Stimulated activated CD8-positive, alpha-beta memory T cell treated with anti-CD3 and anti-CD28 coated beads, Interleukin-2, amount 100 ng/mL, for 48 hours (primary cell): ENCODE measurements around the gene CDK18.

Source experiments
- DNase-seq, 2 donors: peaks; one replicate each; pipeline ENCODE4 v3.0.0-alpha.2; 2020; ENCODE audit warnings: low read depth in 2 of 2

The CDK18 gene

DNA sequence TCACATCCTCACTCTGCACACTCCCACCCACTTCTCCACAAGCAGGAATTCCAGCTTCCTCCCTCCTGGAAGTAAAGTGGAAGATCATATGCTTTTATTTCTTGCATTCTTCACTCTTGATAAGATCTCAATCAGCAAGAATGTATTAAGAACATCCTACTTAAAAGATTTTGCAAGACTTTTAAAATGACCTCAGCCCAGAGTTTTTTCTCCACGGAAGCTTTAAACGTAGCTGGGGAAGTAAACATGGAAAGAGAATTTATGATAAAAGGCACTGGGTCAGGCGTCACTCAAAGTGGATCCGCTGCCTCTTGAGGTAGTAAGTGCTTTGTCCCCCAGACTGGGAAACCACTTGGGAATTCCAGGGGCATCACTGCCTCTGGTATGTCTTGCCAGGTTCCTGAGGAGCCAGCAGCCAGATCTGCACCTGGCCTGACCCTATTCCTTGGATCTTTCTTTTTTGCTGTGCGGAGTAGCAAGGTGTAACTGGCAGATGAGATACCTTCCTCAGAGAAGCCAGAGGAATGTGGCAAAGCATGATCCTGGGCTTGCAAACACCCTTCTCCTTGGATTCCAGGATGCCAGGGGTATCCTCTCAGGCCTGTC, 33.9 kb downstream of the CDK18 start:
- DNase-seq: no peak

DNA sequence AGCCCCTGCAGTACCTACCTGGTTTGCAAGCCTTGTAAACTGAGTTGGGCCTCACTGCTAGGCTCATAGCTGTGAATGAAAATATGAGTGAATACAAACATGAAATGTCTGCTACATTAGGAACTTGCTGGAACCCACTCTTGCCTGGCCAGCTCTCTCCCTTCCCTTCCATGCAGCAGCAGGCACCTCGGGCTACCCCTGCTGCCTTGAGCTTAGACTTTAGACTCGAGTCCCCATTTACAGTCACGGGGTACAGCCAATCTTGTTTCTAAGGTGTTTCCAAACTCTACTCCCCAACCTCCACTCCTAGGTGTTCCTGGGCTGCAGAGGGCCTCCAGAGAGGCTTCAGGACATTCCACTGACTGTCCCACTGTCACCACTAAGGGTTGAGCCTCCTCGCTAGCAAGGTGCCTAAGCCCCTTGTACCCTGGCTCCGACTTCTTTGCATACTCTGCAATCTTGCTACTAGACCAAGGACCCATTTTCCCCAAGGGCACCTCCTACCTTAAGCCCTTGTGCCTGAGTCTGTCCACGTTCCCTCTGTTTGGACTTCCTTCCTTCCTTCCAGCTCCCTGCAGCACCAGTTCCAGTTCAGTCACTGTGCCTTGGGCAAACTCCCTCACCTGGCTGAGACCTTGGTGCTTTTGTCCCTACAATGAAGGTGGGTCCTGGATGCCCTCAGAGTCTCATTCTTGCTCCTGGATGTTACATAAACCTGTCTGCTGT, 36.9 kb downstream of the CDK18 start:
- no peak for DNase-seq

DNA sequence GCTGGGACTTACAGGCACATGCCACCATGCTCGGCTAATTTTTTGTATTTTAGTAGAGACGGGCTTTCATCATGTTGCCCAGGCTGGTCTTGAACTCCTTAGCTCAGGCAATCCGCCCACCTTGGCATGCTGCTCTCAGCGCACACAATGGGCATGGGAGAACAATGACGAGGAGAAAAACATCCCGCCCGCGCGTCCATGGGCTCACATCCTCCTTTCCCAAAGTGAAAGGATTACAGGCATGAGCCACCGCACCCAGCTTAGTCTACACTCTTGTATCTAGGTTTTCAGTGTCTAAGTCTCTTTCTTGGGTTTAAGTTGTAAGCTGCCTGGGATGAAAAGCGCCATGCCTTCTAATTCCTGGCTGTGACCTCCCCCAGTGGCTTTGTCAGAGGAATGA, 37.9 kb downstream of the CDK18 start:
- DNase-seq: no peak

DNA sequence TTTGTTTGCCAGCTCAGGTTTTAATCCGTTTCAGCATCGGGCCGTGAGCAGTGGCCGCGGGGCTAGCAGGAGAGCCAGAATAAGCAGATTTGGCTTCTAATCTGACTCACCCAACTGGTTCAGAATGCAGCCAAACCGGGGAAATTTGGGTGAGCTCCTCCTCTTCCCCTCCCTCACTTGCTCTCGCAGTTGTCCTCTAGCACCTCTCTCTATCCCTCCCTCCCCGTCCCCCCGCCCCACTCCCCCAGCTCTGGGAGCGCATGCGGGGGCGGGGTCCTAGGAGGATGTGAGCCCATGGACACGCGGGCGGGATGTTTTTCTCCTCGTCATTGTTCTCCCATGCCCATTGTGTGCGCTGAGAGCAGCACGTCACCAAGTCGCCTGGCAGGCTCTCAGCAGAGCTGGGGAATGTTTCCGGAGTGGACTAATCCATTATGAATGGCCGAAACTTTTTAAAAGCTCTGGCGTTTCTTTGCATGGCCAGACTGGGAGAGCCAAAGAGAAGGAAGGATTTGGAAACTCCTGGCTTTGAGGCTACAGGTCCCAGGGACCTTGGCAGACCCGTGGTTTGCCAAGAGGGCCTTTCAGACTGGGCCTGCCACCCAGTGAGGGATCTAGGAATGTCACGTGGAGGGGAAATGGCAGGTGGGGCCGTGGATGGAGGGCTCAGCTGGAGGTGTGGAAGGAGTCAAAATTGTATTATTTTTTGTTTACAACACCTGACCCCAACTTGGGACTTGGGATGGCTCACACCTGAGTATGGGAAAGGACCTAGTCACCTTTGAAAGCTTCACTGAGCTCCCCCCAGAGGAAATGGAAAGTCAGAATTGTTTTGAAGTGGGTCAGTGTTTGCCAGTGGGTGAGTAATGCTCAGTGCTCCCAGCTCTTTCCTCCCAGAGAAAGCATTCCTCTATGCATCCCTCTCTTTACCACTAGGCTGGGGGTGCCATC, 39.2 kb downstream of the CDK18 start:
- no peak for DNase-seq

DNA sequence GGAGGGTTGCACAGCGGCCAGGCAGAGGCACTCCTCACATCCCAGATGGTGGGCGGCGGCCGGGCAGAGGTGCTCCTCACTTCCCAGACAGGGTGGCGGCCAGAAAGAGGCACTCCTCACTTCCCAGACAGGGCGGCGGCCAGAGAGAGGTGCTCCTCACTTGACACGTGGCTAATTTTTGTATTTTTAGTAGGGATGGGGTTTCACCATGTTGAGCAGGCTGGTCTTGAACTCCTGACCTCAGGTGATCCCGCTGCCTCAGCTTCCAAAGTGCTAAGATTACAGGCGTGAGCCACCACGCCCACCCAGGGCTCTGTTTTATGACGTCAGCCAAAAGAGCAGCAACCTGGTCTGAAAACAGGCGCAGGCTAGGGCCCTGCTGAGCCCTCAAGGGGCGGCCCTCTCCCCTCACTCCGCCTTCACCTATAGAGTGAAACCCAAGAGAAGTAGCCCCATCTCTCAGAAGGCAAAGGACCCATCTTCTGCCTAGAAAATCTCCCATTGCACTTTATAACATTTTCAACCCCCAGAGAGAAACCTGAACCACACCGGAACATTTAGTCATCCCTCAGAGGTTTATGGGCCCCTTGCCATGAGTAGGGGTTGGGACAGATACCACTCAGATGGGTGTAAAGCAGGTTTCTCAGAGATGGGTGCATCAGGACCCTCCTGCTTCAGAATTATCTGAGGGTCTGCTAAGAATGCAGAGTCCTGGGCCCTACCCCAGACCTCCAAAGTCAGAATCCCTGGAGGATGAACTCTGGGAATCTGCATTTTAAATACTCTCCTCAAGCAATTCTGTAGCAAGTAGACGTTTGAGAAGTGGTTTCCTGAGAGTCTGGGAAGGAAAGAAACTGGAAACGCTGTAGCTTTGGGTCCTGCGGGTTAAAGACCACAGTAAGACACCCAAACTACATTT, 40.8 kb downstream of the CDK18 start:
- no peak for DNase-seq

DNA sequence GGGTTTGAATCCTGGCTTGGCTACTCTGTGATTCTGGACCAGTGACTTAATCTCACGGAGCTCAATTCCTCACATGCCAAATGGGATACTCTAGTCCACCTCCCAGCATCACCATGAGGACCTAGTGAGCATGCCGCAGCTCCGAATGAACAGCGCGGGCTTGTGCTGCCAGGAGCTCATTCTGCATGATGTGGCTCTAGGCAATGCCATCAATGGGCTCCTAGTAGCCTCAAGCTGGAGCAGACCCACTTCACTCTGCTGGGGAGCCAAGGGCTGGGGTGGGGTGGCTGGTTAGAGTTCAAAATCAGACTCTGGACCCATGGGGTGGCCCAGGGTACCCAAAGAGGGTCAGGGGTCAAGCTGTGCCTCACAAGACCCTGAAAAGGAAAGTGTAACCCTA, 41.5 kb downstream of the CDK18 start:
- DNase-seq: no peak

DNA sequence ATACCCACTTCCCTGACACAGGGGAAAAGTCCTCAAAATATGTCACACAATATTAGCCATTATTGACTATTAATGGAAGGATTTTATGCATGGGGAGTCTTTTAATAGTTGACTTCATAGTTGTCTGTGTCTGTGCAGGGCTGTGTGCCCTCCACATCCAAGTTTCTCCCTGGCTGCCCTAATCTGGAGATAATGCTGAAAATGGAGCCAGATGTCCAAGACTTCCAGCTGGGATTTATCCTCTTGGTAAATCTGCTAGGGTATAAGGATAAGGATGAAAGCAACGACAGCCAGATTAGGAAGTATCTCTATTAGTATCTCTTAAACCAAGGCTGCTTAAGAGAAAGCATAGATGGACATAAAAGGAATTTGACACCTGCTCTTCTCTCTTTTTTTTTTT, 42.1 kb downstream of the CDK18 start:
- DNase-seq: no peak

DNA sequence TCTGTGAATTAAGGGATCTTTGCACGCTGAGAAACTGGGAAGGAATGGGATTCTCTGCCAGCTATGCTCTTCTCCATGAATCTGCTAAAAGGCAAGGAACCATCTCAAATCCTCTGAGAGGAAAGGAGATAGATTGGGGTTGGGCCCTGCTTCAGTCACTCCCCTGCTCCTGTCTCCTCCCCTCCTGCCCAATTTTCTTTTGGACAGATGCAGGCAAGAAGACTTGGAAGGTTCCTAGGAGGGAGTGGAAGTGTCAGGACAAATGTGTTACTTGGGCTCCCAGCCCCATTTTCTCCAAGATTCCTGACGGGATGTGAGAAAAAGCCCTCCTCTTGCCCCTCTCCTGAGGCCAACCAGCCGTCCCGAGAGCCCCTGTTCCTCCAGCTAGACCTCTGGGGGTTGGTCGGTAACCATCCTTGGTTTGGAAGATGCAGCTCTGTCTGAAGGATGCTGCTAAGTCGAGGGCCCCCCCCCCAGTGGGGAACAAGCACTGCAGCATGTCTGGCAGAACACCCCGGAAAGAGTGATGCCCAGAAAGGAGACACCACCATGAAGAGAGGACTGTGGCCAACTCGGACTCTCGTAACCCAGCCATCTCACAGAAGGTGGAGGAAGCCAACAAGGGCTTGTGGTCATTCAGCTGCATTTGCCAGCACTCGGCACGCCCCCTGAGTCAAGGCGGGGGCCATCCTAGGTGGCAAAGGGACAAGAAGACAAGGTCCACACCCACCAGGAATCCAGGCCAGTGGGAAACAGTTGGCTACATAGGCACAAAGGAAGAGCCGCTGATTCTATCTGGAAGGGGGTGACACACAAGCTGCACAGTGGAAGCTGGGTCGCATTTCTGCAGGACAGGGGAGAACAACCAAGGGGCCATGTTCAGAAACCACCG, 43.7 kb downstream of the CDK18 start:
- DNase-seq: no peak

DNA sequence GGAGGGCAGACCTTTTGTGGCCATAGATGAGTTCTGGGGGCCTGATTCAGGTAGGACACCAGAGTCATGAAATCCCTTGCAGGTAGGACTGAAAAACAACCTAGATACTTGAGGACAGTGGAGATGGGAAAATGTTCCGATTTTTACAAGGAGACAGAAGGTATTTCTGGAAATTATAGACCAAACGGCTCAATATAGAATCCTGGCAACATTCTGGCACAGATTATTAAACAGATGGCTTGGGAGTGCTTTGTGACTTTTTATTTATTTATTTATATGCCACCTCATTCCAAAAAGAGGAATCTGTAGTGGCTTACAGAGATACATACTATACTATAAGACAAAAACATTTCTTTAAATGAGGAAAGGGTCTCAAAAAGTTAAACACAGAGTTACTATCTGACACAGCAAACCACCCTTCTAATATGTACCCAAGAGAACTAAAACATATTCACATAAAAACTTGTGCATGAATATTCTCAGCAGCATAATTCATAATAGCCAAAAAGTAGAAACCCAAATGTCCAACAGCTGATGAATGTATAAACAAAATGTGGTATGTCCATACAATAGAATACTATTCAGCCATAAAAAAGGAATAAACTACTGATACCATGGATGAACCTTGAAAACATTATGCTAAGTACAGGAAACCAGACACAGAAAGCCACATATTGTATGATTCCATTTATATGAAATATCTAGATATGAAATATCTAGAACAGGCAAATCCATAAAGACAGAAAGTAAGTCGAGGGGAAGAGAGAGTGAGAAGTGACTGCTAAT, 49.8 kb downstream of the CDK18 start:
- no peak for DNase-seq

DNA sequence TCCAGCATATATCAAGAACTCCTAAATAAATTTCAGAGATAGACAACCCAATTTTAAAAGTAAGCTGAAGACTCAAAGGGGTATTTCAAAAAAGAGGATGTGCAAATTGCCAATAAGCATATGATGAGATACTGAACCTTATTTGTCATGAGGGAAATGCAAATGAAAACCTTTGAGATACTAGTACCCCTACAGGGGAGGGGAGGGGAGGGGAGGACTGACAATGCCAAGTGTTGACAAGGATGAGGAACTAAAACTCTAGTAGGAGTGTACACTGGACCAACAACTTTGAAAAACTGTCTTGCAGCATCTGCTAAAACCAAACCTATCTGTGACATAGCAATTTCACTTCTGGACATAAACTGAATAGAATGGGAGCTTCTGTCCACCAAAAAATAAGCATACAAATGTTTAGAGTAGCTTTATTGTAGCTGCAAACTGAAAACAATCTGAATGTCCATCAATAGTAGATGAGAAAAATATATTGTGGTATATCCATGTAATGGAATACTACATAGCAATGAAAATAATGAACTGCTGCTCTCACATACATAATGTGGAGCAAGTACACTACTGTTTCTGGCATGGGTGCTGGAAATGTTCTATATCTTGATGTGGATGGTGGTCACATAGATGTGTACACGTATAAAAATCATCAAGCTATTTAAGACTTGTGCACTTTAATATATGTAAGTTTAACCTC, 57.2 kb downstream of the CDK18 start:
- no peak for DNase-seq

DNA sequence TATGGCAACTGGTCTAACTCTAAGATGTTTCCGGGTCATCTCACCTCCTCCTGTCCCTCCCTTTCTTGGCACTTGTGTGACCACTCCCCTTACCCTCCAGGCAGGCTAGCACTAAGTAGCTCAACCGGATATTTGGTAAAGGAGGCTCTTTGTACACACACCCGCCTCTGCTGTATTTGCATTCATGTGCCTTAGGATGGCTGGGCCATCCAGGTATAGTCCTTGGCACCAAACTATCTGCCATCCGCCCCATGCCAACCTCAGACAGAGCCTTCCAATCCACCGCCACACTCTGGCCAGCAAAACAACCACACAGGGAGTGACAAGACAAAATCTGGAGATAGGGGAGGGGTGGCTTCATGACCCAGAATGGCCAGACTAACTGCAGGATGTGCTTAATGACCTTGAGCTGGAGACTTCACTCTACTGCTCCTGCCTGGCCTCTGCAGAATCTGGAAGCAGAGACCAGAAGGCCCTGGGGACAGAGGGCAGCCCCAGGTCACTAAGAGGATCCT, 59.5 kb downstream of the CDK18 start:
- no peak for DNase-seq

DNA sequence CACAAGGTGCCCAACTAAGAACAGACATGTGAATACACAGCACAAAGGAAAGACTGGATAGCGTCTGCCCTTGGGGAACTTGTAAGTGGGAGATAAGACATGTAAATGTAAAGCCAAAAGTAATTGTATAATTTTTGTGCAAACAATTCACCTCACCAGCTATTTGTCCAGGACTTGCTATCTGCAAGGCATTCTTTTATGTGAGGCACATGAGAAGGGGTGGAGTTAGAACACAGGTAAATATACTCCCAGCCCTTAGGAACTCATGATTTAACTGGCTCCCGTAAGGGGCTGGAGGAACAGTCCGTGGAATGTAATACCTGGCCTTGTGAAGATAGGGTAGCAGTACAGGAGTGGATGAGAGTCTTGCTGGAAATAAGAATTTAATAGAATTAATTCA, 61.3 kb downstream of the CDK18 start:
- DNase-seq: no peak

DNA sequence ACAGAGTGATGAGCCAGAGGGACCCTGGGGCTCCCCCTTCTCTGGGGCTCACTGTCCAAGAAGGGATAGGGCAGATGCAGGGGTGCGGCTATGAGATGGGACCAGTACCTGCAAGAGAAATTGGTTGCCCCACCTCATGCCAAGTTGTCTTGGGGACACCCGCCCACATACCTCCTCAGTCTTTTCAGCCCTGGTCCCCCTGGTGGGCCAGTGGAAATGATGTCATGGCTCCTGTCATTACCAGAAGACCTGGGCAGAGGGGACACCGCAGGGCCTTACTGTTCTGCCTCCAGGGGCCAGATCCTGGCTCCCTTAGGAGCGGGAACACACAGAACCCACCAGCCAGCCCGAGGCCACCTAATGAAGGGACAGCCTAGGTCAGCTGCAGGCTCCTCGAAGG, 63.2 kb downstream of the CDK18 start:
- no peak for DNase-seq

DNA sequence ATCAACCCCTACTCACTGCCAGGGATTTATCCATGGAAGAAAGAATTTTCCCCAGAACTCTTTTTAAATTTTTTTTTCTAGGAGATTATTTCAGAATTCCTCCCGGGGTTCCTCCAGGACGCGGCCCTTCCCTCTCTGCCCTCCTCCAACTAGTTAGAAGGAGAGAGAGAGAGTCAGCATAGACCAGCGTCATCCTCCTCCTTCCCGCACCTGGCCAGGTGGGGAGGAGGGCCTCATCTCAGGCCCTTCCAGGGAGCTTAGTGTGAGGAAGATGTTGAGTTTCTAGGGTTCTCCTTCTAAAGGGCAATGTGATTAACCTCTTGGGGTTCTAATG, 63.6 kb downstream of the CDK18 start:
- DNase-seq: no peak

DNA sequence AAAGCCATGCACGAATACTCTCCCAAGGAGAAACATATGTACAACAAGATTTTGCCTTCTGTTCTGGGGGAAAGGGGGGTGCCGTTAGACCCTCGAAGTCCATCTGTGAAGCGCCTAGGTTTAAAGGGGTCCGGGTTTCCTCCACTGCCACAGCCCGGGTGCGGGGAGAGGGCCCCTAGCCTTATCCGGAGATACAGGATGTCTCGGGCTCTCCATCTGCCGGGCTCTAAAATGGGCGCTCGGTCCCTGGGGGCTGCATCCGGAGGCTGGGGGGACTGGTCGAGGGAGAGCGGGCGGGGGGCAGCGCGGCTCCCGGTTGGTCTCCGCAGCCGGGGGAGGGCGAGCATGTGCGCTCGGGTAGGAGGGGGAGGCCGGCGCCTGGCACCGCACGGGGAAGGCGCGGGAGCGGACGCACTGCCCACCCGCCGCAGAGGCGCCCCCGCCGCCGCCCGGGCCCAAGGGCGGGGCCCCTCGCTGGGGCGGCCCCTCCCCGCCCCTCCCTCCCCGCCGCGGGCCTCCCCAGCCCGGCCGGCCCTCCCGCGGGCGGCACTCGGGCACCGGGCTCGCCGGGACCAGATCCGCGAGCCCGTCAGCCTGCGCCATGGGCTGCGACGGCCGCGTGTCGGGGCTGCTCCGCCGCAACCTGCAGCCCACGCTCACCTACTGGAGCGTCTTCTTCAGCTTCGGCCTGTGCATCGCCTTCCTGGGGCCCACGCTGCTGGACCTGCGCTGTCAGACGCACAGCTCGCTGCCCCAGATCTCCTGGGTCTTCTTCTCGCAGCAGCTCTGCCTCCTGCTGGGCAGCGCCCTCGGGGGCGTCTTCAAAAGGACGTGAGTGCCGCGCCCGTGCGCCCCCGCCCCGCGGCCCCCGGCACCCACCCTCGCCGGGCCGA, 64.2 kb downstream of the CDK18 start:
- no peak for DNase-seq

DNA sequence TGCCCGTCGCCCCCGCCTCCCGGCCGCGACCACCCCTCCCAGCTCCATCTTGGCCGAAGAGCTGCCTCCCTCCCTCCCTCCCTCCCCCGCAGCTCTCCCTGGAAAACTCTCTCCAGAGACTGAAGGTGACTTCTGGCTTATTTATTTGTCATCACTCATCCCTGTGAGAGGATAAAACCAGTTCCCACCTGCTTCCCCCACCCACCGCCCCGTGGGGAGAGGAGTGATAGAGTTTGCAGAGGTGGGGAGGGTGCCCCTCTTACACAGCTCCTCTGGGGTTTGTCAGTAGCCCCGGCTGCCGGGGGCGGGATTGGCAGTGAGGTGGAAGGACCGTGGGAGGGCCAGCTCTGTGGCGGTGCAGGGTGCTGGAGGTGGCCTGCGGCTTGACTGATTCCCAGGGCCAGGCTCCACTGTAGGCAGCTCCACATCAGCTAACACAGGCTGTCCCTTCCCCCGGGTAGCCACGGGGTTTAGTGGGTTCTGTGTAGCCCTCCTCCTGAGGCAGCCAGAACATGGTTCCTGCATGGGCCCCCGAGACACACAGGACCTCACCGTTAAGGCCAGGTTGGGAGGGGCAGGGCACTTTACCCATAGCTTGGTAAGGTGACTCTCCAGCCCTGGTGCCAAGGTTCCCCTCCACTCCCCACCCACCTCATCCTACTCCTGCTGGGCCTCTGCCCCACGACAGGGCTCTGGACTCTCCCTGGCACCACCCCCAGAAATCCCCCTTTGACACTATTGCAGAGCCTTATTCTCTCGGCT, 65.1 kb downstream of the CDK18 start:
- no peak for DNase-seq

DNA sequence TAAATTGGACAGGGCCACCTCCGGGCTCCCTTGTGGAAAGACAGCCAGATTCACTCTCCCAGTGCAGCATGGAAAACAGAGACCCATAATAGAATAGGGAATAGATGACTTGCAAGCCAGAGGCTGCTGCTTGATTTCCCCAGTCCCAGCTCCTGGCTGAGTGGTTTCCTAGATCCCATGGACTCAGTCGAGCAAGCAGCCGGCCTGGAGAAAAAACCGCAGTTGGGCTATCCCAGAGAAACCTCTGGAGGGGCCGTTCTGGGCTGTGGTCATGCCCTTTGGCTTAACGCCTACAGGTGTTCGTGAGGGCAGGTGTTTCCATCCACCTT, 65.7 kb downstream of the CDK18 start:
- DNase-seq: no peak
